DMS114 treated with DMSO at 0.1 percent for 48 hours (cell line): ENCODE results near the gene RIN1.
A peak's percentile ranks its signal among the peaks of the same experiment; 100 is the strongest.
"Not testable (repeated sequence)": the region's sequence is repeated elsewhere in the genome, so short reads cannot be mapped to it uniquely, and the experiment has no call there.

ENCODE experiments used
- DNase-seq: peaks from one replicate; lab custom pipeline; 2025; ENCODE audit not compliant: unreplicated experiment; lab: John Stamatoyannopoulos, UW

The RIN1 gene, protein sequence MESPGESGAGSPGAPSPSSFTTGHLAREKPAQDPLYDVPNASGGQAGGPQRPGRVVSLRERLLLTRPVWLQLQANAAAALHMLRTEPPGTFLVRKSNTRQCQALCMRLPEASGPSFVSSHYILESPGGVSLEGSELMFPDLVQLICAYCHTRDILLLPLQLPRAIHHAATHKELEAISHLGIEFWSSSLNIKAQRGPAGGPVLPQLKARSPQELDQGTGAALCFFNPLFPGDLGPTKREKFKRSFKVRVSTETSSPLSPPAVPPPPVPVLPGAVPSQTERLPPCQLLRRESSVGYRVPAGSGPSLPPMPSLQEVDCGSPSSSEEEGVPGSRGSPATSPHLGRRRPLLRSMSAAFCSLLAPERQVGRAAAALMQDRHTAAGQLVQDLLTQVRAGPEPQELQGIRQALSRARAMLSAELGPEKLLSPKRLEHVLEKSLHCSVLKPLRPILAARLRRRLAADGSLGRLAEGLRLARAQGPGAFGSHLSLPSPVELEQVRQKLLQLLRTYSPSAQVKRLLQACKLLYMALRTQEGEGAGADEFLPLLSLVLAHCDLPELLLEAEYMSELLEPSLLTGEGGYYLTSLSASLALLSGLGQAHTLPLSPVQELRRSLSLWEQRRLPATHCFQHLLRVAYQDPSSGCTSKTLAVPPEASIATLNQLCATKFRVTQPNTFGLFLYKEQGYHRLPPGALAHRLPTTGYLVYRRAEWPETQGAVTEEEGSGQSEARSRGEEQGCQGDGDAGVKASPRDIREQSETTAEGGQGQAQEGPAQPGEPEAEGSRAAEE

DNA sequence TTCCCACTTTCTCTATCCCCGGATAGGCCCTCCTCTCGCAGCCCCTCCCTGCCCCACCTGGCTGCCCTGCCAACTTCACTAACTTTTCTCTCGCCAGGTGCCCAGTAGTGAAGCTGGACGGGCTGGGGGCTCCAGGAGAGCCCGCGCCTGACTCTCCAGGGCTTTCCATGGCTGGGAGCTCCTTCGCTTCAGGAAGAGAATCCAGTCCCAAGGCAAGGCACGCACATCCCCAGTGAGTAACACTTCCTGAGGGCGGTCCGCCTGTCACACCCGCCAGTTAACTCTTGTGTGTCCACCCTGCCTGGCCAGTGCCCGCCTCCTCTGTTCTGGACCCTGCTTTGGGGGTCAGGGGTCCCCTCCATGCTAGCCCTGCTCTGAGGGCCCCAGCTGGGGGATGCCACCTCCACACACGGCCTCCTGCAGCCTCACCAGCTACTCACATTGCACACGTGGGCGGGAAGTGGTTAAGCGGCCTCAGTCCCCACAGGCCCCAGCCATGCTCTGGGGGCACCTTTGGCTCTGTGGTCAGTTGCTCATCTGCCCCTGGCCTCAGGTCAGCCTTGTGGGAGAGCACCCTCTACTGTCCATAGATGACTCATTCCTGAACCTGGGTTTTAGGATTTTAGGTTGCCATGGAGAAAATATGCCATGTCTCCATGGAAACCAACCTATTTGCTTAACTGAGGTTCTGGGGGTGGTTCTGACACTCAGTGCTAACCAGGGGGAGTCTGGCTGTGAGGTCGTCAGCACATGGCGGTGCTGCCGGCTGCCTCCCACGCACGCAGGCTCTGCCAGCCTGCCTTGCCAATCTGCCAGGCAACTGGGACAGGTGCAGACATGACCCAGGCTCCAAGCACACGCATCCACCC is at the start of gene RIN1:
Gene RIN1 (minus strand): TSS at position 201 of the 869 bp plus-strand sequence. CDS start 32 bp downstream, at position 169.
- DNase-seq = peak; percentile 30

- DNase-seq = not testable (repeated sequence)
Measured at GRCh38 chr11:66384316-66384715, 48.1 kb upstream of the RIN1 start.

- not testable (repeated sequence) for DNase-seq
Measured at GRCh38 chr11:66380264-66380663, 44.0 kb upstream of the RIN1 start.

- DNase-seq = not testable (repeated sequence)
Measured at GRCh38 chr11:66373690-66374287, 37.6 kb upstream of the RIN1 start.

DNA sequence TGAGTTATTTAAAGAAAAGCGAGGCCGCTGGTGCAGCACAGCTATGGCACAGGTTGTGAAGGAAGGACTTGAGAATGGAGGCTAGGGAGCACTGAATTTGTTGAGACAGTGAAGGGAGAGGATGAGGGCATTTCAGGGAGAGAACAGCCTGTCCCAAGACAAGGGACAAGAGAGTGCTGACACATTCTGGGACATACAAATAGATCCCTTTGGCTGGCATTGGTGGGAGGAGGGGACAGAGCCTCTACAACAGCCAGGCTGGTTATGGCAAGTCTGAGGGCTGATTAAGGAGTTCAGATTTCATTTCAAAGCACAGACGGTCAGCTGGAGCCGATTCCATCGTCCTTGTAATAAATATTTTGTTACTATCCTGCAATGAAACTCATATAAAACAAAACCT is 37.0 kb upstream of the RIN1 start:
- DNase-seq = no peak

GRCh38 chr11:66371627-66372415 is 35.6 kb upstream of the RIN1 start, which contains the start of gene SLC29A2:
SLC29A2 (minus strand) TSS chr11:66371760; CDS start chr11:66371591, 169 bp downstream.
- DNase-seq = peak; percentile 35

- no peak for DNase-seq
Measured at GRCh38 chr11:66369073-66369894, 33.0 kb upstream of the RIN1 start.

DNA sequence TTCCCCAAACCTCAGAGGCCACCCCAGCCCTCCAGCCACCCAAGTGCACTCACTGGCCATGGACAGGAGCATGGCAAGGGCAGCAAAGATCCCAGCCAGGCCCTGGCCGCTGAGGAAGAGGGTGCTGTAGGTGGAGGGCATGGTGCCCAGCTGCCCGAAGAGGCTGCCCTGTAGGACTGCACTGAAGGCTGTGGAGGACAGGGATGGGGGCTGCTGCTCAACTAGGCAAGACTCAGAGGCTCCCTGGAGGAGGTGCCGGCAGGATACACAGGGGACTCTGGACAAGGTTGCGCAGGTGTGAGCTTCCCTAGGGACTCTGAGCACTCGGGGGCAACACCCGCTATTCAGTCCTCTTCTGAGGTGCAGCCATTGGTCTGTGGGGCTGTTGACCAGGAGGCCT is 32.2 kb upstream of the RIN1 start:
- DNase-seq = no peak

- DNase-seq = no peak
Measured at GRCh38 chr11:66367561-66368312, 31.5 kb upstream of the RIN1 start.

- no peak for DNase-seq
Measured at GRCh38 chr11:66366844-66367477, 30.7 kb upstream of the RIN1 start.

DNA sequence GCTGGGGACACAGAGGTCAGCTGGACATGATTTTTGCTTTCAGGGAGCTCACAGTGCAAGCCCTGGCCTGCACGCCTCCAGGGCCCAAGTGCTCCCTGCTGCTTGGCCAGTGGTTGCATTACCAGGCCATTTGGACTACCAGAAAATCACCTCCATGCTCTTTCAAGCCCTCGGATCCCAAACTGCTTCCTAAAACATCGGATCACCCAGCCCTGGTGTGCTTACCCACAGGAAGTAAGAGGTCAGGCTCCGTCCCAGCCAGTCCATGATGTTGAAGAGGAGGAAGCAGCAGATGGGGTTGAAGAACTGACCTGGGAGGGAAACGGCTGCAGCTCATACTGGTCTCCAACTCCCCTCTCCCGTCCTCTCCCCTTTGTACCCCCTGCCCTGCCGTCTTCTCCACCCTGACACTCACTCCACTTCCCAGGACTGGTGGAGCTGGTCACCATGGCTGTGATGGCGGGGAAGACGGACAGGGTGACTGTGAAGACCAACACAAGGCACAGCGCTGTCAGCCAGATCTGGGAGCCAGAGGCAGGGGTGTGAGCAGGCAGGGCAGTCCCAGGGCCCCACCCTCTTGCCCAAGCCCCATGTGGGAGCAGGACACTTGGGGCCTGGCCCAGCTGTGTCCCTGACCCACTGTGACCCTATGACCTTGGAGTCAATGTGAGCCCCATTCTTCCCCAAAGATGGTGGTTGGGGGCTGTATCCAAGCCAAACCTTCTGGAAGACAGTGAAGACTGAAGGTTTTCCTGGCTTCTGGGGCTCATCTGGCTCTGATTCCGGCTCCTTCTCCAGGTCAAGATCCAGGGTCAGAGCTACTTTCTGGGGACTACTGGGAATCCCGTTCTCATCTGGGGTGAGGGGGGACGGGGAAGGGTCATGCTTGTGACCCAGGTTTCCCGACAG is 29.7 kb upstream of the RIN1 start:
- DNase-seq = no peak

DNA sequence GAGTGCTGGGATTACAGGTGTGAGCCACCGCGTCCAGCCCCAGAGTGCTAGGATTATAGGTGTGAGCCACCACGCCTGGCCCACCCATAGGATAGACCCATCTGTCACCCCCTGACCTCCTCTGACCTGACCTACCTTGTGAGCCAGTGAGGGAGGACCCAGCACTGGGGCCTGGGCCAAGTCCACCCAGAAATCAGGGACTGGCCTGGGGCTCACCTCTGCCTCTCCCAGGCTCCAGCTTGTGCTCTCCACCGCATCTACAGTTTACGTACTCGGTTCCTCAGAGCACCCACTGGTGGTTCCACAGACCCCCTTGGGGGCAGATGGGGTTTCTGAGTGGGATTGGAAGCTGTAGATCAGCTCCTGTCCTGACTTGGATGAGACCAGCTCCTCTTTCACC is 28.9 kb upstream of the RIN1 start:
- no peak for DNase-seq

DNA sequence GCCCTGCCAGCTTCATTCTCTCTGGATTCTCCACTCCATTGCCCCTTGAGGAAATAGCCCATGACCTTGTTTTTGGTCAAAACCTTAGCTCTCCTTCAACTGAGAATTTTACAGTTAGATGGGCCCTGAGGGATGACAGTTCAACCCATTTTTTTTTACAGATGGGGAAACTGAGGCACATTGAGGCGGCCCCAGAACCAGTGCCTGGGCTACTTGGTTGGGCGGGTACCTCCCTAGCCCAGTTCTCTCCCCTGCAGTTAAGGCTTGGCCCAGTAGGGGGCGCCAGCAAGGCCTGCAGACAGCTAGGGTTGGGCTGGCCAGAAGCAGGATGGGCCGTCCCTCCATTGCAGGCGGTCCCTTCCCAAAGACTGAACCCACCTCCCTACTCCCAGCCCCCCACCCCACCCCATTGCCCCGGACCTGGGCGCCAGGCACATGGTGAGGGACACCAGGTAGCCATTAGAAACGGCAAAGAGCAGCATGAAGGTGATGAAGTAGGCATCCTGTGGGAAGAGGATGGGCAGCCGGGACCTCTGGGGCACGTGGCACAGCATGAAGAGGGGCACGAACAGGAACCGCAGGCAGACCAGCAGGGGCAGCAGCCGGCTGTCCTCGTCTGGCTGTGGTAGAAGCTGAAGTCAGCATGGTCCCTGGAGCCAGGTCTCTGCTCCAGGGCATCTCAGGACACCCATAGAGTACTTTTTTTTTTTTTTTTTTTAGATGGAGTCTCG is 27.7 kb upstream of the RIN1 start:
- DNase-seq = no peak

GRCh38 chr11:66363187-66363601 is 27.0 kb upstream of the RIN1 start:
- DNase-seq = no peak

DNA sequence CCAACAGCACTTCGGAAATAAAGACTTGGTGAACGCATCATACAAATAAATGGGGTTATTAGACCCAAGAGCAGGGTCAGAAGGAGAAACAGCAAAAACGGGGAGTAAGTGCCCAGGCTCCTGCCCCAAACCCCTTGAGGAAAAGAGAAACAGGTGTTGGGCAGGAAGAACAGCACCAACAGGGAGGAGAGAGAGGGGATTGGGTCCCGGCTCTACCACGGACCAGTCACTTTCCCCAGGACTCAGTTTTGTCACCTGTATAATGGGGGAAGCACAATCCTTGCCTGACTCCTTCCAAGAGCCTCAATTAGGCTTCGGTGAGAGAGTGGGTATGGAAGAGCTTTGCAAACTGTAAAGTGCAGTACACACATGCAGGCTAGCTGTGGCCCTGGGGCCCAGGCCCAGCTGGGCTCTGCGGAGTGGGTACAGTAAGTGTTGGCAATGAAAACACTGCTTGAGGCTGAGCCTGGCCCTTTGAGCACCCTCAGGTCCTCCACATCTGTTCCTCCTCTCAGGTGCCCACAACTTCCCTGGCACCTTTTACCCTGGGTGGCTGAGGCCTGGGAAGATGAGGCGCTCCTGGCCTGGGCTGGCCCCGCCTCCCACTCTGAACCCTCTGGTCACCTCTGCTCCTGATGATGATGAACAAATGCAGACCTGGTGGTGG is 26.4 kb upstream of the RIN1 start:
- no peak for DNase-seq

DNA sequence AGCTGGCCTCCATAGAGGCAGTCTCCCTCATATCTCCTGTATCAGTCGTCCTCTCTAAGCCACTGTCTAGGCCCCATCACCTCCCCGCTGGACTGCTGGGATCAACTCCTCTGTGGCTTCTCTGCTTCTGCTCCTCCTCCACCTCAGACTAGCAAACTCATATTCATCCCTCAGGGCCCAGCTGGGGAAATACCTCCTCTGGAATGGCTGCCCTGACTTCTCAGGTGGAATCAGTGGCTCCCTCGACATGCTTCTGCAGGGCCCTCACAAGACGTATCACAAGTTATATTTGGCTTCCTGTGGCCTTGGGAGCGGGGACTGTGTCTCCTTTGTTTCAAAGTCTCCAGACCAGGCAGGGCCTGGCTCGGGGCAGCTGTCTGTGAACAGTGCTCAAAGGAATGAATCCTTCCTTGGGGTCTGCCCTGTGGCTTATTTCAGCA is 25.3 kb upstream of the RIN1 start:
- DNase-seq = no peak
